AG20443 (cell line): ENCODE data around the gene R3HDM1.

ENCODE experiments used
- DNase-seq: peaks from one replicate; pipeline ENCODE4 v3.0.0; 2012; ENCODE audit warnings: low spot score, mixed read lengths

The R3HDM1 gene

GRCh38 chr2:135728064-135728743 is 196.9 kb downstream of the R3HDM1 start:
- no peak for DNase-seq

GRCh38 chr2:135732561-135732960 is 201.3 kb downstream of the R3HDM1 start:
- DNase-seq, result no peak

- DNase-seq, result no peak
Observed at GRCh38 chr2:135733045-135733444, 201.8 kb downstream of the R3HDM1 start.

GRCh38 chr2:135736546-135736945 is 205.3 kb downstream of the R3HDM1 start:
- DNase-seq, result no peak

- no peak for DNase-seq
Observed at GRCh38 chr2:135740206-135740605, 208.9 kb downstream of the R3HDM1 start.

- no peak for DNase-seq
Observed at GRCh38 chr2:135741043-135741394, 209.7 kb downstream of the R3HDM1 start.

GRCh38 chr2:135741395-135742324 is 210.4 kb downstream of the R3HDM1 start, which contains the start of gene UBXN4:
Gene UBXN4, plus strand, starts transcription at chr2:135741855. Its CDS starts 75 bp downstream, at chr2:135741930.
- DNase-seq, result peak; percentile 98

GRCh38 chr2:135742325-135742757 is 211.1 kb downstream of the R3HDM1 start:
- peak; percentile 56 for DNase-seq

- DNase-seq, result no peak
Observed at GRCh38 chr2:135743860-135744259, 212.6 kb downstream of the R3HDM1 start.

GRCh38 chr2:135744760-135745314 is 213.6 kb downstream of the R3HDM1 start:
- peak; percentile 22 for DNase-seq

GRCh38 chr2:135745545-135745944 is 214.3 kb downstream of the R3HDM1 start:
- DNase-seq, result peak; percentile 60

- no peak for DNase-seq
Observed at GRCh38 chr2:135755573-135755972, 224.3 kb downstream of the R3HDM1 start.

- DNase-seq, result no peak
Observed at GRCh38 chr2:135756692-135757091, 225.4 kb downstream of the R3HDM1 start.

GRCh38 chr2:135762022-135762421 is 230.7 kb downstream of the R3HDM1 start:
- no peak for DNase-seq

GRCh38 chr2:135762530-135762929 is 231.2 kb downstream of the R3HDM1 start:
- DNase-seq, result no peak

GRCh38 chr2:135768863-135769262 is 237.6 kb downstream of the R3HDM1 start:
- no peak for DNase-seq

- DNase-seq, result no peak
Observed at GRCh38 chr2:135773319-135773718, 242.0 kb downstream of the R3HDM1 start.

- no peak for DNase-seq
Observed at GRCh38 chr2:135773917-135774316, 242.6 kb downstream of the R3HDM1 start.
